HCT116 (cell line): Measurements from ENCODE around the gene CACNG3. TPM values are rescaled to one million over a fixed set of nuclear protein-coding genes. Genes with fewer than 3 reads are reported as not detected.

Source experiments
- ATAC-seq: fragments of 200-7000 bp; cut with Tn5 transposase; 2 replicates; pipeline ENCODE4 v1.9.1; 2020; ENCODE audit warnings: mild to moderate bottlenecking, moderate library complexity
- BruUV-seq: library from RNA; stranded (reverse); fragments of 400-500 nt; replicated peaks from 2 replicates; lab custom pipeline; 2021; lab: Mats Ljungman, UMichigan
- CTCF ChIA-PET: fragments of 300-600 bp; sonication (Branson Sonifier 250); formaldehyde crosslinking; loops from one replicate; lab custom pipeline; 2021; ENCODE audit warnings: antibody characterized with exemption; lab: Charles Lee
- POLR2A ChIA-PET: fragments of 300-600, 350-600 bp; sonication (Branson Sonifier 250); formaldehyde crosslinking; loops from one replicate; lab custom pipeline; 2021; ENCODE audit warnings: antibody characterized with exemption; lab: Charles Lee
- RAD21 ChIA-PET, 2 experiments: fragments of 300-600 bp; sonication (Branson Sonifier 250); formaldehyde crosslinking; loops; one replicate each; lab custom pipeline; 2023; ENCODE audit warnings: low total read pairs in 2 of 2; ENCODE audit not compliant: uncharacterized antibody in 2 of 2, unreplicated experiment in 2 of 2, low non-redundant PET in 1 of 2; lab: Charles Lee
- DNase-seq: peaks from one replicate; pipeline ENCODE4 v3.0.0-alpha.2; 2010; ENCODE audit warnings: low read depth, low spot score
- H2AFZ ChIP-seq: fragments of 200-600 bp; shearing (Covaris generic), sonication (generic); 2 replicates; pipeline ENCODE4 v1.6.1; 2017; ENCODE audit warnings: low read depth, mixed run types, mixed read lengths, antibody characterized with exemption, low read length; ENCODE audit not compliant: poor library complexity, severe bottlenecking
- H3K27ac ChIP-seq: 2 replicates; pipeline ENCODE4 v1.5.1; 2012; ENCODE audit warnings: low read depth, low read length
- H3K27me3 ChIP-seq: fragments of 200-600 bp; sonication (generic); 2 replicates; pipeline ENCODE4 v1.6.1; 2016; ENCODE audit warnings: mixed run types, low read length, mixed read lengths; ENCODE audit not compliant: insufficient read depth
- H3K36me3 ChIP-seq, 2 experiments: fragments of 200-500 bp in 1 of 2; fragments of 200-600 bp in 1 of 2; sonication (Bioruptor generic) in 1 of 2; sonication (generic) in 1 of 2; 2 replicates each; pipeline versions ENCODE4 v1.5.1 to v1.6.1; 2014 to 2016; ENCODE audit warnings: low read length in 2 of 2, inconsistent platforms in 1 of 2, mixed read lengths in 1 of 2, mixed run types in 1 of 2; ENCODE audit not compliant: insufficient read depth in 2 of 2, control insufficient read depth in 1 of 2
- H3K4me1 ChIP-seq, 2 experiments: fragments of 200-600 bp in 1 of 2; sonication (generic) in 1 of 2; 2 replicates each; pipeline versions ENCODE4 v1.5.1 to v1.6.1; 2012 to 2017; ENCODE audit warnings: low read length in 2 of 2, inconsistent platforms in 1 of 2, mild to moderate bottlenecking in 1 of 2, mixed read lengths in 1 of 2, mixed run types in 1 of 2, moderate library complexity in 1 of 2; ENCODE audit not compliant: insufficient read depth in 2 of 2, control insufficient read depth in 1 of 2
- H3K4me2 ChIP-seq: fragments of 200-600 bp; sonication (generic); 2 replicates; pipeline ENCODE4 v1.6.1; 2017; ENCODE audit warnings: mixed run types, low read length, mixed read lengths
- H3K4me3 ChIP-seq, 2 experiments: fragments of 200-600 bp in 1 of 2; sonication (generic) in 1 of 2; replicated peaks in 1 of 2; 2 replicates each; pipeline ENCODE4 v1.5.1; 2011 to 2016; ENCODE audit warnings: low read length in 2 of 2, control low read depth in 1 of 2, low read depth in 1 of 2, mild to moderate bottlenecking in 1 of 2, mixed read lengths in 1 of 2, mixed run types in 1 of 2
- H3K79me2 ChIP-seq: fragments of 200-600 bp; sonication (generic); 2 replicates; pipeline ENCODE4 v1.6.1; 2017; ENCODE audit warnings: mild to moderate bottlenecking, mixed run types, low read length, moderate library complexity, mixed read lengths; ENCODE audit not compliant: insufficient read depth
- H3K9ac ChIP-seq: fragments of 200-600 bp; sonication (generic); 2 replicates; pipeline ENCODE4 v1.6.1; 2016; ENCODE audit warnings: low read length, mixed read lengths
- H3K9me2 ChIP-seq: fragments of 200-600 bp; sonication (generic), shearing (Covaris generic); 2 replicates; pipeline ENCODE4 v1.6.1; 2017; ENCODE audit warnings: mixed run types, mild to moderate bottlenecking, moderate library complexity; ENCODE audit not compliant: insufficient read depth
- H3K9me3 ChIP-seq, 2 experiments: fragments of 200-500 bp in 1 of 2; fragments of 200-600 bp in 1 of 2; sonication (Bioruptor generic) in 1 of 2; sonication (generic) in 1 of 2; 2 replicates each; pipeline ENCODE4 v1.6.1; 2014 to 2017; ENCODE audit warnings: low read length in 2 of 2, mixed read lengths in 2 of 2, inconsistent platforms in 1 of 2, low read depth in 1 of 2, mild to moderate bottlenecking in 1 of 2, mixed run types in 1 of 2, moderate library complexity in 1 of 2; ENCODE audit not compliant: control insufficient read depth in 1 of 2, insufficient read depth in 1 of 2
- H4K20me1 ChIP-seq: fragments of 200-600 bp; sonication (generic), shearing (Covaris generic); 2 replicates; pipeline ENCODE4 v1.6.1; 2017; ENCODE audit warnings: mixed run types, mild to moderate bottlenecking, moderate library complexity; ENCODE audit not compliant: insufficient read depth
- CEBPB ChIP-seq: IDR thresholded peaks from 2 replicates; pipeline ENCODE4 v1.6.1; 2012; ENCODE audit warnings: low read depth
- EGR1 ChIP-seq: IDR thresholded peaks from 2 replicates; pipeline ENCODE4 v1.6.1; 2012; ENCODE audit warnings: low read depth
- EZH2phosphoT487 ChIP-seq: fragments of 200-600 bp; IDR thresholded peaks from 2 replicates; pipeline ENCODE4 v1.6.1; 2018; ENCODE audit warnings: antibody characterized with exemption, borderline replicate concordance
- FOSL1 ChIP-seq: IDR thresholded peaks from 2 replicates; pipeline ENCODE4 v1.6.1; 2012; ENCODE audit warnings: low read depth
- JUND ChIP-seq: IDR thresholded peaks from 2 replicates; pipeline ENCODE4 v1.6.1; 2012
- POLR2A ChIP-seq: IDR thresholded peaks from 2 replicates; pipeline ENCODE4 v1.7.0; 2011; ENCODE audit warnings: borderline replicate concordance; ENCODE audit not compliant: insufficient read depth, insufficient read length; ENCODE audit errors: extremely low read depth
- POLR2AphosphoS5 ChIP-seq: IDR thresholded peaks from 2 replicates; pipeline ENCODE4 v1.6.1; 2011; ENCODE audit warnings: mild to moderate bottlenecking, low read depth, low read length, moderate library complexity
- SIN3A ChIP-seq: IDR thresholded peaks from 2 replicates; pipeline ENCODE4 v1.6.1; 2012; ENCODE audit warnings: low read depth
- TCF7L2 ChIP-seq: IDR thresholded peaks from 2 replicates; pipeline ENCODE4 v1.7.0; 2011; ENCODE audit warnings: borderline replicate concordance, inconsistent platforms; ENCODE audit not compliant: insufficient read depth, insufficient read length; ENCODE audit errors: extremely low read depth
- YY1 ChIP-seq: IDR thresholded peaks from 2 replicates; pipeline ENCODE4 v1.6.1; 2011; ENCODE audit warnings: low read length, low read depth, moderate library complexity, mild to moderate bottlenecking; ENCODE audit not compliant: insufficient replicate concordance; ENCODE audit errors: extremely low read depth
- ZFX ChIP-seq: fragments of 450-650 bp; IDR thresholded peaks from 2 replicates; pipeline ENCODE4 v1.6.1; 2017
- intact Hi-C: fragments of 100-400 bp; cut with micrococcal nuclease; formaldehyde crosslinking; loops from 2 replicates; pipeline ENCODE4 v1.10.0; 2022
- total RNA-seq: library from RNA; stranded (reverse); gene quantifications from one replicate; pipeline ENCODE4 v1.2.1, GENCODE V29; 2021; ENCODE audit not compliant: unreplicated experiment
- TF ChIP-seq, protein P1 (sequence below): IDR thresholded peaks from 2 replicates; pipeline ENCODE4 v1.6.1; 2011; ENCODE audit warnings: mild to moderate bottlenecking, low read length, moderate library complexity; ENCODE audit not compliant: insufficient replicate concordance; ENCODE audit errors: extremely low read depth
- TF ChIP-seq, protein P2 (sequence below), 3 experiments: fragments of 200-600 bp in 1 of 3; sonication (generic) in 1 of 3; IDR thresholded peaks in 2 of 3; conservative IDR thresholded peaks in 1 of 3; 2 replicates each; pipeline ENCODE4 v1.5.1; 2012 to 2017; ENCODE audit warnings: low read depth in 2 of 3, low read length in 2 of 3, antibody characterized with exemption in 1 of 3, borderline replicate concordance in 1 of 3, control low read depth in 1 of 3, mild to moderate bottlenecking in 1 of 3, mixed read lengths in 1 of 3, mixed run types in 1 of 3, moderate library complexity in 1 of 3; ENCODE audit not compliant: insufficient read depth in 1 of 3

Gene CACNG3
- total RNA-seq, 1 experiment from 2014 or later: not detected

DNA sequence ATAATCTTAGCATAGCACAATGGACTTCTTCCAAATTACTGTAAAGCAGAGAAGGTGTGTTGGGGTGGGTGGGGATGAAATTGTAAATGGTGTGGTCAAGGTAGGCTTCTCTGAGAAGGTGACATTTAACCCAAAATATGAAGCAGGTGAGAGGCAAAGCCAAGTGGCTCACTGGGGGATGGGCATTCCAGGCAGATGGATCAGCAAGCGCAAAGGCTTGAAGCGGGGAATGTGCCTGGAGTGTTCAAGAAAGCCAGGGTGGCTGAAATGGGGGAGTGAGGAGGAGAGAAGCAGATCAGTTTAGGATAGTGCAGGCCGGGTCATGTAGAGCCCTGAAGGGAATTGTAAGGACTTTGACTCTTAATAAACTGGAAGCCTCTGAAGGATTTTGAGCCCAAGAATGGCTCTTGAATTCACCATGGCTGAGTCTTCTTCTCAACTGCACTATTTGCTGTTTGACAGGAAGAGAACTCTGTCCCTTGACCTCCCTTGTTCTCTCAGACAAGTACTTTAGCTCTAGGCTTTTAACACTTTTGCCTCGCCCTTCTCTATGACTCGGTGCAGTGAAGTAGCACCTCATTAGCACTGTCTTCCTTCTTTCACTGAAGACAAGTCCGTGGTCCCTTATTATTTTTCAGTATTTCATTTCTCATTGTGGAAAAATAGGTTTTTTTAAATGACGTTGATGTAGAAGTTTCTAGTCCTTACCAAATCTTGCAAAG lies 14.7 kb downstream of the CACNG3 start:
- Histone ChIP-seq H2AFZ (no peak overlapping the region), H3K4me1 (no peaks in the 10 kb centered on the region), H3K9me2 (no peaks in the 10 kb centered on the region), H3K36me3 (no peaks in the 10 kb centered on the region), H3K4me2 (no peak overlapping the region), H3K79me2 (no peaks in the 10 kb centered on the region), H3K27me3 (peaks cover 39% of the 10 kb centered on the region), H3K9ac (no peak overlapping the region), H3K4me3 (no peak overlapping the region), H3K27ac (no peak overlapping the region), H4K20me1 (no peaks in the 10 kb centered on the region), H3K9me3 (no peaks in the 10 kb centered on the region)
- POLR2A ChIA-PET: no interaction called here
- intact Hi-C loops: no loop called here
- RAD21 ChIA-PET: no interaction called here
- CTCF ChIA-PET: no interaction called here
- ATAC-seq (no peak), DNase-seq (no peak)
- TF ChIP-seq, protein P1, sequence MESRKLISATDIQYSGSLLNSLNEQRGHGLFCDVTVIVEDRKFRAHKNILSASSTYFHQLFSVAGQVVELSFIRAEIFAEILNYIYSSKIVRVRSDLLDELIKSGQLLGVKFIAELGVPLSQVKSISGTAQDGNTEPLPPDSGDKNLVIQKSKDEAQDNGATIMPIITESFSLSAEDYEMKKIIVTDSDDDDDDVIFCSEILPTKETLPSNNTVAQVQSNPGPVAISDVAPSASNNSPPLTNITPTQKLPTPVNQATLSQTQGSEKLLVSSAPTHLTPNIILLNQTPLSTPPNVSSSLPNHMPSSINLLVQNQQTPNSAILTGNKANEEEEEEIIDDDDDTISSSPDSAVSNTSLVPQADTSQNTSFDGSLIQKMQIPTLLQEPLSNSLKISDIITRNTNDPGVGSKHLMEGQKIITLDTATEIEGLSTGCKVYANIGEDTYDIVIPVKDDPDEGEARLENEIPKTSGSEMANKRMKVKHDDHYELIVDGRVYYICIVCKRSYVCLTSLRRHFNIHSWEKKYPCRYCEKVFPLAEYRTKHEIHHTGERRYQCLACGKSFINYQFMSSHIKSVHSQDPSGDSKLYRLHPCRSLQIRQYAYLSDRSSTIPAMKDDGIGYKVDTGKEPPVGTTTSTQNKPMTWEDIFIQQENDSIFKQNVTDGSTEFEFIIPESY: no peak
- no peak for TF ChIP-seq FOSL1
- no peak for TF ChIP-seq ZFX
- no peak for TF ChIP-seq SIN3A
- TF ChIP-seq EZH2phosphoT487: no peak
- no peak for TF ChIP-seq POLR2AphosphoS5
- TF ChIP-seq JUND: no peak
- TF ChIP-seq TCF7L2: no peak
- TF ChIP-seq CEBPB: no peak
- TF ChIP-seq EGR1: no peak
- no peak for TF ChIP-seq YY1
- TF ChIP-seq, protein P2, sequence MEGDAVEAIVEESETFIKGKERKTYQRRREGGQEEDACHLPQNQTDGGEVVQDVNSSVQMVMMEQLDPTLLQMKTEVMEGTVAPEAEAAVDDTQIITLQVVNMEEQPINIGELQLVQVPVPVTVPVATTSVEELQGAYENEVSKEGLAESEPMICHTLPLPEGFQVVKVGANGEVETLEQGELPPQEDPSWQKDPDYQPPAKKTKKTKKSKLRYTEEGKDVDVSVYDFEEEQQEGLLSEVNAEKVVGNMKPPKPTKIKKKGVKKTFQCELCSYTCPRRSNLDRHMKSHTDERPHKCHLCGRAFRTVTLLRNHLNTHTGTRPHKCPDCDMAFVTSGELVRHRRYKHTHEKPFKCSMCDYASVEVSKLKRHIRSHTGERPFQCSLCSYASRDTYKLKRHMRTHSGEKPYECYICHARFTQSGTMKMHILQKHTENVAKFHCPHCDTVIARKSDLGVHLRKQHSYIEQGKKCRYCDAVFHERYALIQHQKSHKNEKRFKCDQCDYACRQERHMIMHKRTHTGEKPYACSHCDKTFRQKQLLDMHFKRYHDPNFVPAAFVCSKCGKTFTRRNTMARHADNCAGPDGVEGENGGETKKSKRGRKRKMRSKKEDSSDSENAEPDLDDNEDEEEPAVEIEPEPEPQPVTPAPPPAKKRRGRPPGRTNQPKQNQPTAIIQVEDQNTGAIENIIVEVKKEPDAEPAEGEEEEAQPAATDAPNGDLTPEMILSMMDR (IDR thresholded peaks at IDR 0.05 in 2 of 3, conservative IDR thresholded peaks at IDR 0.05 in 1 of 3; ENCODE audit: borderline replicate concordance in 1 of 3, insufficient read depth in 1 of 3, low read depth in 2 of 3, low read length in 2 of 3): no peak
- no peak for TF ChIP-seq POLR2A
- BruUV-seq: no TSS peak
